Stimulated activated CD4-positive, alpha-beta T cell treated with anti-CD3 and anti-CD28 coated beads, Interleukin-2, amount 100 ng/mL, for 48 hours (primary cell): ENCODE data around the gene ANKS1A.

Experiments
- DNase-seq, 2 donors: peaks; one replicate each; pipeline ENCODE4 v3.0.0-alpha.2; 2020

The ANKS1A gene

DNA sequence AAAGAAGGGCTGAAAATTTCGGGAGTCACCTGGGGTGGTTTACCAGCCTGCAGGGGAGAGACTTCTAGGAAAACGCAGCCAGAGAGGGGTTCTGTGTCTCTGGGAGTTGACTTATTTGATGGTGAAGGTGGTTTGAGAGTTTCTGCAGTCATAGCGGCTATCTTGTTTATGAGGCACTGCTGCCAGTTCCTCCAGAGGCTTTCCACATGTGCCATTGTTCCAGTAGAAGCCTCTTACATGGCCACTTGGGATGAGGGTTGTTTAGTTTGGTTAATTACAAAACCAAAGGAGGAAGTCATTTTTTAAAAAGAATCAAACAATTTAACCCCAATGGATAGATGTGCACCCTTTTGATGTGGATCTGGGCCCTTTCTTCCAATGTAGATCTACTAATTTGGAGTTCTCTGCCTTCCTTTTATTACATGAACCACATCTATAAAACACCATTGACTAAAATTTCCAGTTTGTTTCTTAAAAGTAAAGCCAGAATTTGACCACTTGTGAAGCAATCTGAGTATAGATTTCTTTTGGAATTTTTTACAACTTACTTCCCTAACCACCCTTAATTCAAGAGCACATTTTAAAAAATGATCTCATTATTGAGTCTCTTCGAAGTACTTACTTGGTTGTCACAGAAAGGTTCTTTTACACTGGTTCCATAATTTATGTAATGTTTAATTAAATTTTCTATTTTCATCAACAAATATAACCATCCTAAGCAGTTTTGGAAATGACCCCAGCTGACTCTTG lies 154.5 kb downstream of the ANKS1A start:
- DNase-seq: no peak

DNA sequence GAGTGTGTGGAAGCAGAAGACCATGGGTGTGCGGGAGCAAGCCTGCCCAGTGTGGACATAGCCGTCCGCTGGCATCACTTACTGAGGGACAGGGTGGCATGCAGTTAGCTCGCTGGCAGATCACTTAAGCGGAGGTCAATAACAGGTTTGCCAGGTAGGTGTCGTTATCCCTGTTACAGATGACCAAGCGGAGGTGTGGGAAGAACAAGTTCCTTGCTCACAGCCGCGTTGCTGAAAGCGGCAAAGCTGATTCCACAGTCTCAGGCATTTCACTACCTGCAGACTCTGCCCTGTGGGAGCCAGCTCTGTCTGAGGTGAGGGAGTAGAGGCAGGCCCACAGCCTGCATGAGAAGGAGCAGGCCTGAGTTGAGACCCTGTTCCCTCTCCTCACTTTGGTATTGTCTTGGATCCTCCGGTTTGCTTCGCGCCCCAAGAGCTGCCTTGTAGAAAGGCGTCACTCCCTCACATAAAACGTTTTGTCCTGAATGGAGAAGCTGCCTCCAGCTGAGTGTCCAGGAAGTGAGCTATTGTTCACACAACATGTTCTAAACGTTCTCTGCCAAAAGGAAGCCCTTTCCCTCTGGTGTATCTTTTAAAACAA lies 155.2 kb downstream of the ANKS1A start:
- no peak for DNase-seq

- DNase-seq: no peak
Measured at GRCh38 chr6:35044761-35045421, 155.8 kb downstream of the ANKS1A start.

DNA sequence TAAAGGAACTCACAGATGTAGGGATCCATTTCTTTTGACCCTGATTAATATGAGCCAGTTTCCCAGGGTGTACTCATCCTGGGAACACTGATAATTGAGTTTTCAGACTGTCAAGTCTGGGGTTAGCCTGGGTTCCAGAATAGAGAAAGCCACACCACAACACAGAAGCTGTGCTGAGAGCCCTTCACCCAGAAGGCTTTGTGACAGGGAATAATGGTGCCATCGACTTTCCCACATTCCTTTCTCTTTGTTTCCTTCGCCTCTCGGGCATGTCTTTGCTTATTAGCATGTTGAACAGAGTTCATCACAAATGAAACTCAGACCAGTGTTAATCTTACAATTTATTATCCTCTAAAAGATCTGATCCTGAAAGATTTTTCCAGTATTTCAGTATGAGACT lies 157.0 kb downstream of the ANKS1A start:
- DNase-seq: no peak

- DNase-seq: no peak
Measured at GRCh38 chr6:35046862-35047261, 157.8 kb downstream of the ANKS1A start.

- no peak for DNase-seq
Measured at GRCh38 chr6:35047265-35048011, 158.4 kb downstream of the ANKS1A start.

DNA sequence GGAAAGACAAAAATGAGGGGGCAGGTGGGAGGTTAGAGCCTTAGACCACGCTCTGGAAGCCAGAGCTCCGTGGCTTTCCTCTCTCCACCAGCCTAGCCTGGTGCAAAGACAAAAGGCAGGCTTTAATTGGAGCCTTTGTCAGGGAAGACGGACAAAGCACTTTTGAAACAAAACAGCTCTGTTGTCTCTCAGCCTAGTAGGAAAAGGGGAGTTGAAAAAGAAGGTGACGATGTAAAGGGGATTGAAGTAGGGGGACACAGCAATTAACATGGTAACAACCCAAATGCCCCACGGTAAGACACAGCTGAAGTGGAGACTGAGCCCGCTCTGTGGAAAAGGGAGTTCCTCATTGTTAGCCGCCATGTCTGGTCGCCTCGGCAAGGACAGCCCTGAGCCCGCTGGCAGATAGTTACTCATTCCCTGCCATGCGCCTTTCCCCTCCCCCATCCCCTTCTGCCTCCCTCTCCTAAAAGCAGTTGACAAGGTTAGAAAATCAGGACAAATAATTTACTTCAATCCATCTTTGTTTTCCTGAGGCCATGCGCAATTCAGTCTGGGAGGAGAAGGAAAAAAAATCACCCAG lies 159.1 kb downstream of the ANKS1A start:
- no peak for DNase-seq

DNA sequence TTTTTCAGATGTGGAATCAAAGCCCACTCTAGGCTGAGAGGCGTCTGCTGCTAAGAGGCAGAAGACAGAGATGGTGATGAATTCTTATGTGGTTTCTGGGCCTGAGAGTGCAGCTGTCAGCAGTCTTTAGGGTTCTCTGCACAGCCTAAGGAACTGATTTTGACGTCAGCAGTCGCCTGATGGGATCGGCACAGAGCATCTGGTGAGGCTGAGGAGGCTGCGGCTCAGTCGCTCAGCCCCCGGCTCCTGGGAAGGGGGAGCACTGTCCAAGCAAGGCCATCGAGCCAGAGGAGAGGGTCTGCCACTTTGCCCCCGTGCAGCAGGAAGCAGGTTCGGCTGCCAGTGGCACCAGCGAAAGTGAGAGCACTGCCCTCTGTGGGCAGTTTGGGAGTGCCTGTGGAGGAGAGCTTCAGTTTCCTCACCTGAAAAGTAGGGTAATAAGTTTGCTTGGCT lies 159.6 kb downstream of the ANKS1A start:
- DNase-seq: no peak

- no peak for DNase-seq
Measured at GRCh38 chr6:35049156-35049735, 160.2 kb downstream of the ANKS1A start.

- DNase-seq: no peak
Measured at GRCh38 chr6:35049900-35050756, 161.1 kb downstream of the ANKS1A start.

DNA sequence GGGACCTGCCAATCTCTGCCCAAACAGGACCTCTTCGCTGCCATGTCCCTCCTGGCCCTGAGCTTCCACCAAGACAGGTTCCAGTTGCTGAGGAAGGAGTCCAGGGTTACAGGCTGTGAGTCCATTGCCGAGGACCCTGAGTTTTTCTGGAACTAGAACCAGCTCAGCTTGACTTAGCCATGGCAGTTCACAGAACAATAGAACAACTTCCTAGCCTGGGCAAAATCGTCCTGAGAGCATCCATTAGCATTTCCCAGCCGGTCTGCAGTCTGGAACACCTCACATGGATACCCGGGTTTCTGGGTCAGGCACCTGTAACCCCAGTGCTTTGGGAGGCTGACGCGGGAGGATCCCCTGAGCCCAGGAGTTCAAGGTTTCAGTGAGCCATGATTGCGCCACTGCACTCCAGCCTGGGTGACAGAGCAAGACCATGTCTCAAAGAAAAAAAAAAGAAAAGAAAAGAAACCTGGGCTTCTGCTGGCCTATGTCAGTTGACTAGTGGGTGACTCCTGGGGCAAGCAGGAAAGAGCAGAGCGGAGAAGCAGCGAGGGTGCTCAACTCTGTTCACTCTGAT lies 161.8 kb downstream of the ANKS1A start:
- no peak for DNase-seq

GRCh38 chr6:35051396-35051795 lies 162.3 kb downstream of the ANKS1A start:
- DNase-seq: no peak

GRCh38 chr6:35051997-35052583 lies 163.0 kb downstream of the ANKS1A start:
- DNase-seq: no peak

DNA sequence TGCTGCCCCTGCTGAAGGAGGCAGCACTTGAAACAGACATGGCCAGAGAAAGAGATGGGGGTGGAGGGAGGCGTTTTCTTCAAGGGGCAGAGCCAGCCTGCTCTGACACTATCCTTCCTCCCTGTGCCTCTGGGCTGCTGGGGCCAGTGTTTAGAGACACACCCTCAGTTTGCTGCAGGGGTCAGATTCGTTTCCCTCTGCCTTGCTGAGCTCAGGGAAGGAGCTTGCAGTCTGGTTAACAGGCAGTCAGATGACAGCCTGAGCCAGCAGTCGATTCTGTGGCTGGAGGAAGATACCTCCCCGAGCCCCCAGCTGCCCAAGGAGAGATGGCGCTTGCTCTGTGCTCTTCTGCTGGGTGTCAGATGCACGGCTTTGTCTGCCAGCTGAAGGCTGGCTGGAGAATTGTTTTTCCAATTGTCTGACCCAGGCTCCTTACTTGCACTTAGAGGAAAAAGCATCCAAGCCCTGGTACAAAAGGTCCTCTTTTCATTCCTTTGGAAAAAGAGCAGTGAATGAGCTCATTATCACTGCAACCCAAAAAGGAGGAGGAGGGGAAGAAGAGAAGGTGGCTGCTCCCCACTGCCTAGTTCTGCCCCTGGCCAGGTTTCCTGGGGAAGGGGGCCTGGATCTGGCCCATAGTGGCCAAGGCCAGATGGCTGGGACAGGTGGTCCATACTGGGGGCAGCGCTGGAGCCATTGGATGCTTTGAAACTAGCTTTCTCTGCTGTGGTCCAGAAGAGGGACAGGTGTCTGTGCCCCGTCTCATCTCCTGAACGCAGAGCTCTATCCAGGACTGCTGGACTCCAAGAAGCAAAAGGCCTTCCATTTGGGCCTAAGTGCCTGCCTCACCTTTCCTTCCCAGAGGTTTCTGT lies 163.9 kb downstream of the ANKS1A start:
- no peak for DNase-seq

GRCh38 chr6:35053701-35054100 lies 164.6 kb downstream of the ANKS1A start:
- DNase-seq: no peak

DNA sequence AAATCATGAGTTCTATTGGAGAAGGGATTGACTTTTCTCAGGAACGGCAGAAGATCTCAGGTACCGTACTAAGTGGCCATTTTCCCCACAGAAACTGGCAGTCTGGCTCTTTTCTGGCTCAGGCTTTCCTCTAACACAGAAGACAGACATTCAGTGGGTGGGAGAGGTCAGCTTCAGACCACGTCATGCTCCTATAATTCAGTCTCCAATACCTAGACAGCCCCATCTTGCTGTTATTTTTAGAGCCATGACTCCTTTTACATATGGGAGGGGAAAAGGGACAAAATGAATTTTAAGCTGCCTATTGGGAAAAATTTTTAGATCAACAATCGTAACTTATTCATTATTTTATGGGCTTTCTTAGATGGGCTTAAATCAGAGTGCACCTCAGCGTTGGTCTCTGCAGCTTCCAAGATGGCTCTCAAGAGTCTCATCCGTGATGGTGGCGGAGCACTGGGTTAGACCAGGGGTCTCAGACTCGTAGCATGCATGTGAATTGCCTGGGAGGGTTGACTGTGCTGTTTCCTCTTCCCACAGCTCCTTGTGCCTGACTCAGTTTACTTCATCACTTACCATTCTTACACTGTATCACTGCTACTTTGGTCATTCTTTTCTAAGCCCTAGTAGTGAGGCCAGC lies 165.2 kb downstream of the ANKS1A start:
- DNase-seq: no peak

DNA sequence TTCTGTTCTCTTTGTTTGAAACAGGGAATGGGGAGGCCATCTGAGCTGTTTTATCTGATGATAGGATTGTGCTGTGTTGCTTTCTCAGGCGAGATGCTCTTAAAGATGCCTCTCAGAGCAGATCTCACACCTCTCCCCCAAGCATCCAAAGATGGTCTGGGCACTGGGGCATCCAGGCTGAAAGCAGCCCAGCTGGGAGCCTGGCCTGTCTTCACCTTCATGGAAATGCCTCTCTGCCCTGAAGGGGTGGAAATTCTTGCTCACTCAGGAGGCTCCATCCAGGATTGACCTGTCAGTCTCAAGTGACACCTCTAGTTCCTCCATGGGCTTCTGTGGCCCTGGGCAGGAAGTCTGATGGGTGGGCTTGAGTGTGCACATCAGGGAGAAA lies 165.7 kb downstream of the ANKS1A start:
- DNase-seq: no peak

DNA sequence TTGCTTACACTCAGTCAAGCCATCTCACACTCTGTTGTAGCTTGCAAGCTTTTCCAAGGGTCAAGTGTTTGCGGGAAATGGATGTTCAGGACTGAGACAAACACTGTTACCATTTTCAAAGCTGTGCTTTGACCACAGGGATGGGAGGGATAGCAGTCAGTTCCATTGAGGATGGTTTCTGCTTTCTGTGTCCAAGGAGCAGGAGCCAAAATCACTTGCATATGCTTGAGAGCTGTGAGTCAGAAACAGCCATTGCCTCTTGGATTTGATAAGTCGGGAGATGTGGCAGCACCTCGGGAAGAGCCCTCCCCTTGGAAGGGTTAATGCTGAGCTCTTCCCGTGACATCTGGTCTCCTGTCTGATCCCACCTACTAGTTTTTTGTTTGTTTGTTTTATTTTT lies 166.8 kb downstream of the ANKS1A start:
- no peak for DNase-seq

- DNase-seq: no peak
Measured at GRCh38 chr6:35056952-35057351, 167.9 kb downstream of the ANKS1A start.
